Fibroblast of lung (primary cell): ENCODE data around the gene FGFR2.

Experiments used
- EZH2 ChIP-seq: IDR thresholded peaks from 2 replicates; pipeline ENCODE4 v1.5.1; 2012; ENCODE audit warnings: low read length, control low read depth, mild to moderate bottlenecking; ENCODE audit errors: missing control alignments
- TF ChIP-seq, protein P1 (sequence below), 2 donors: IDR thresholded peaks in 1 of 2; conservative IDR thresholded peaks in 1 of 2; 1 replicate in 1 of 2; 2 replicates in 1 of 2; pipeline ENCODE4 v1.5.1; 2011 to 2012; ENCODE audit warnings: low read length in 2 of 2, control low read depth in 1 of 2, inconsistent platforms in 1 of 2, low read depth in 1 of 2, mild to moderate bottlenecking in 1 of 2

GRCh38 chr10:121614613-121615434, 16.6 kb upstream of the FGFR2 start:
- TF ChIP-seq EZH2: no peak
- TF ChIP-seq, protein P1, sequence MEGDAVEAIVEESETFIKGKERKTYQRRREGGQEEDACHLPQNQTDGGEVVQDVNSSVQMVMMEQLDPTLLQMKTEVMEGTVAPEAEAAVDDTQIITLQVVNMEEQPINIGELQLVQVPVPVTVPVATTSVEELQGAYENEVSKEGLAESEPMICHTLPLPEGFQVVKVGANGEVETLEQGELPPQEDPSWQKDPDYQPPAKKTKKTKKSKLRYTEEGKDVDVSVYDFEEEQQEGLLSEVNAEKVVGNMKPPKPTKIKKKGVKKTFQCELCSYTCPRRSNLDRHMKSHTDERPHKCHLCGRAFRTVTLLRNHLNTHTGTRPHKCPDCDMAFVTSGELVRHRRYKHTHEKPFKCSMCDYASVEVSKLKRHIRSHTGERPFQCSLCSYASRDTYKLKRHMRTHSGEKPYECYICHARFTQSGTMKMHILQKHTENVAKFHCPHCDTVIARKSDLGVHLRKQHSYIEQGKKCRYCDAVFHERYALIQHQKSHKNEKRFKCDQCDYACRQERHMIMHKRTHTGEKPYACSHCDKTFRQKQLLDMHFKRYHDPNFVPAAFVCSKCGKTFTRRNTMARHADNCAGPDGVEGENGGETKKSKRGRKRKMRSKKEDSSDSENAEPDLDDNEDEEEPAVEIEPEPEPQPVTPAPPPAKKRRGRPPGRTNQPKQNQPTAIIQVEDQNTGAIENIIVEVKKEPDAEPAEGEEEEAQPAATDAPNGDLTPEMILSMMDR (conservative IDR thresholded peaks at IDR 0.05 in 1 of 2, IDR thresholded peaks at IDR 0.05 in 1 of 2; ENCODE audit: low read depth in 1 of 2, low read length in 2 of 2): no peak
